HepG2 (cell line): ENCODE measurements around the gene LCA5. TPM values are rescaled to one million over a fixed set of nuclear protein-coding genes. Genes with fewer than 3 reads are reported as not detected.
A peak's percentile ranks its signal among the peaks of the same experiment; 100 is the strongest.

Experiments used
- ATF4 ChIP-seq, 2 experiments: fragments of 450-650 bp in 1 of 2; sonication (generic) in 1 of 2; formaldehyde crosslinking; IDR thresholded peaks; 2 replicates each; pipeline versions ENCODE4 v1.5.0 to v1.8.0; 2020 to 2022; ENCODE audit warnings: mild to moderate bottlenecking in 1 of 2, missing genetic modification reagents in 1 of 2
- ATM ChIP-seq: fragments of 450-650 bp; IDR thresholded peaks from 2 replicates; pipeline ENCODE4 v1.7.1; 2017; ENCODE audit warnings: mild to moderate bottlenecking, borderline replicate concordance
- CHD2 ChIP-seq: IDR thresholded peaks from 2 replicates; pipeline ENCODE4 v1.6.1; 2011; ENCODE audit warnings: low read depth, low read length, improper control_type of control experiment
- CREB1 ChIP-seq, 2 experiments: fragments of 450-650 bp in 1 of 2; IDR thresholded peaks; 2 replicates each; pipeline ENCODE4 v1.6.1; 2016 to 2017; ENCODE audit warnings: control low read depth in 1 of 2, mild to moderate bottlenecking in 1 of 2, missing compliant biosample characterization in 1 of 2, missing genetic modification characterization in 1 of 2
- DNMT1 ChIP-seq: sonication (generic); formaldehyde crosslinking; IDR thresholded peaks from 2 replicates; pipeline ENCODE4 v1.5.1; 2020; ENCODE audit warnings: mild to moderate bottlenecking, missing genetic modification reagents
- HNF4A ChIP-seq: sonication (generic); formaldehyde crosslinking; IDR thresholded peaks from 2 replicates; pipeline ENCODE4 v1.4.0; 2020; ENCODE audit warnings: missing genetic modification reagents
- MBD4 ChIP-seq: IDR thresholded peaks from 2 replicates; pipeline ENCODE4 v1.6.1; 2012; ENCODE audit warnings: low read length, inconsistent platforms, borderline replicate concordance
- NFYB ChIP-seq: sonication (generic); formaldehyde crosslinking; IDR thresholded peaks from 2 replicates; pipeline ENCODE4 v1.4.0; 2020; ENCODE audit warnings: missing genetic modification reagents
- PAWR ChIP-seq: sonication (generic); formaldehyde crosslinking; IDR thresholded peaks from 2 replicates; pipeline ENCODE4 v1.4.0; 2020; ENCODE audit warnings: missing genetic modification reagents, mild to moderate bottlenecking, borderline replicate concordance
- SOX5 ChIP-seq: IDR thresholded peaks from 2 replicates; pipeline ENCODE4 v1.6.1; 2016; ENCODE audit warnings: borderline replicate concordance
- SRSF9 ChIP-seq: fragments of 200-400 bp; formaldehyde crosslinking; IDR thresholded peaks from 2 replicates; pipeline ENCODE4 v1.6.1; 2018; ENCODE audit warnings: borderline replicate concordance, mild to moderate bottlenecking, low read depth, low read length; ENCODE audit not compliant: insufficient read depth, poor library complexity, severe bottlenecking
- ZFP37 ChIP-seq: sonication (generic); formaldehyde crosslinking; IDR thresholded peaks from 2 replicates; pipeline ENCODE4 v1.4.0; 2020; ENCODE audit warnings: missing genetic modification reagents, borderline replicate concordance
- ZFP90 ChIP-seq: sonication (generic); formaldehyde crosslinking; IDR thresholded peaks from 2 replicates; pipeline ENCODE4 v1.8.0; 2022; ENCODE audit warnings: missing genetic modification reagents, mild to moderate bottlenecking, inconsistent platforms, borderline replicate concordance
- ZMYM2 ChIP-seq: sonication (generic); formaldehyde crosslinking; IDR thresholded peaks from 2 replicates; pipeline ENCODE4 v1.8.0; 2022; ENCODE audit warnings: mild to moderate bottlenecking, missing genetic modification reagents
- ZNF20 ChIP-seq: sonication (generic); formaldehyde crosslinking; IDR thresholded peaks from 2 replicates; pipeline ENCODE4 v1.4.0; 2020; ENCODE audit warnings: mild to moderate bottlenecking, moderate library complexity, missing genetic modification reagents
- ZNF44 ChIP-seq: sonication (generic); formaldehyde crosslinking; IDR thresholded peaks from 2 replicates; pipeline ENCODE4 v1.5.1; 2020; ENCODE audit warnings: mild to moderate bottlenecking, missing genetic modification reagents
- ZNF652 ChIP-seq: IDR thresholded peaks from 2 replicates; pipeline ENCODE4 v1.6.1; 2016; ENCODE audit warnings: low read depth, borderline replicate concordance
- polyA plus RNA-seq, 8 experiments: library from polyadenylated mRNA; depleted of rRNA in 3 of 8; stranded (reverse) in 7 of 8; unstranded in 1 of 8; fragments of >200 nt; fragmentation: Illumina TruSeq in 4 of 8; extraction: Trizol in 4 of 8; gene quantifications; 2 replicates each; pipeline versions ENCODE4 v1.2.1 to v1.2.3, GENCODE V29; 2011 to 2016; ENCODE audit warnings: low read depth in 4 of 8, missing spikeins in 1 of 8, mixed read lengths in 1 of 8; ENCODE audit not compliant: insufficient read depth in 1 of 8
- total RNA-seq, 5 experiments: library from RNA; depleted of rRNA; stranded (reverse); fragments of >200 nt; fragmentation: Illumina TruSeq; extraction: Trizol; gene quantifications; 2 replicates each; pipeline ENCODE4 v1.2.3, GENCODE V29; 2016; ENCODE audit warnings: low read depth in 1 of 5
- TF ChIP-seq, protein P1 (sequence below), 2 experiments: sonication (generic) in 1 of 2; formaldehyde crosslinking in 1 of 2; IDR thresholded peaks; 2 replicates each; pipeline versions ENCODE4 v1.6.1 to v1.9.0; 2014 to 2022; ENCODE audit warnings: antibody characterized with exemption in 1 of 2, borderline replicate concordance in 1 of 2, inconsistent platforms in 1 of 2, low read depth in 1 of 2, missing genetic modification reagents in 1 of 2
- TF ChIP-seq, protein P2 (sequence below): sonication (generic); formaldehyde crosslinking; IDR thresholded peaks from 2 replicates; pipeline ENCODE4 v1.4.0; 2020; ENCODE audit warnings: mild to moderate bottlenecking, missing genetic modification reagents

Gene LCA5
- total and polyA plus RNA-seq, 2 of the 13 experiments (the other 11 are each of a cell fraction or from before 2014, with no cell fraction given): 0.84 to 4.6 TPM

DNA sequence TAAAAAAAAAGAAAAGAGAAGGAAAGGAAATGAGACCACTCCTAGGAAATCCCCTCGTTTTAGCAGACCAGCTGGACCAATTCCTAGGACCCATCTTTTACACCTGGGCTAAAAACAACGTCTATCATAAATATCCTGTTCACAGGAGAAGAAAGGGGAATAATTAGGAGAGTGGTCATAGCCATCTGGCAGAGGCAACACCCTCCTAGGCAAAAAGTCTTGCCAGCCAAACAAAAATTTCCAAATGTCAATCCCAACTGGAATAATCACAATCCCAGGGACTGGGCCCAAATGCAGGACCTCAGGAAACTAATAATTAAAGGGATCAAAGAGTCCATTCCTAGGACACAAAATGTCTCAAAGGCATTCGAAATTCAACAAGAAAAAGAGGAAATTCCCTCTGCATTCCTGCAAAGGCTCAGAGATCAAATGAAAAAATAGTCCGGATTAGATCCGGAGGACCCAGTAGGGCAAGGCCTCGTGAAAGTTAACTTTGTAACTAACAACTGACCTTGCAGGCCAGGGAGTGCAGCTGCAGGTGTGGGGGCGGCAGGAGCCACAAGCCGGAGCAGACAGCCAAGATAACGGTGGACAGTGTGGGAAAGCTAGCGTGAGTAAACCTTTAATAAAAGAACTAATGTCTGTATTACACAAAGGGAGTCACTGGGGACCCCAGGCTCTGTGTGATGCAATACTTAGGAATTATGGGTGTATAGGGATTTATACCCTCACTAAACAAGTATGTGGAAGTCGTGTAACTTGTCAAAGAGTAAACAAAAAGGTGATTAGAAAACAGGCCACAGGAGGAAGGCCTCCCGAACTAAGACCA is 11.7 kb downstream of the LCA5 start (continued):
- TF ChIP-seq CREB1 (IDR thresholded peaks at IDR 0.05) (no peak), CREB1 (CRISPR knock-in tag; IDR thresholded peaks at IDR 0.05) (peak; percentile 61; the same call in 1 of the 2 replicates), MBD4 (no peak), CHD2 (no peak), ZFP90 (CRISPR knock-in tag) (no peak), ZNF20 (no peak), ZFP37 (no peak), ATM (no peak), ATF4 (CRISPR knock-in tag; IDR thresholded peaks at IDR 0.05) (peak in 1 of 2 experiments; percentile 88; a peak in 2 of 4 replicates), ZNF44 (no peak), DNMT1 (no peak), SRSF9 (no peak), PAWR (CRISPR knock-in tag) (no peak), NFYB (CRISPR knock-in tag) (0 out of 2 replicates have a peak, but pooled peaks have one; percentile 22), ZNF652 (CRISPR knock-in tag) (peak; percentile 39; the same call in 1 of the 2 replicates), HNF4A (CRISPR knock-in tag) (peak; percentile 77), ZMYM2 (peak; percentile 68; the same call in 1 of the 2 replicates), SOX5 (CRISPR knock-in tag) (peak; percentile 54; the same call in 1 of the 2 replicates)
- TF ChIP-seq, protein P1, sequence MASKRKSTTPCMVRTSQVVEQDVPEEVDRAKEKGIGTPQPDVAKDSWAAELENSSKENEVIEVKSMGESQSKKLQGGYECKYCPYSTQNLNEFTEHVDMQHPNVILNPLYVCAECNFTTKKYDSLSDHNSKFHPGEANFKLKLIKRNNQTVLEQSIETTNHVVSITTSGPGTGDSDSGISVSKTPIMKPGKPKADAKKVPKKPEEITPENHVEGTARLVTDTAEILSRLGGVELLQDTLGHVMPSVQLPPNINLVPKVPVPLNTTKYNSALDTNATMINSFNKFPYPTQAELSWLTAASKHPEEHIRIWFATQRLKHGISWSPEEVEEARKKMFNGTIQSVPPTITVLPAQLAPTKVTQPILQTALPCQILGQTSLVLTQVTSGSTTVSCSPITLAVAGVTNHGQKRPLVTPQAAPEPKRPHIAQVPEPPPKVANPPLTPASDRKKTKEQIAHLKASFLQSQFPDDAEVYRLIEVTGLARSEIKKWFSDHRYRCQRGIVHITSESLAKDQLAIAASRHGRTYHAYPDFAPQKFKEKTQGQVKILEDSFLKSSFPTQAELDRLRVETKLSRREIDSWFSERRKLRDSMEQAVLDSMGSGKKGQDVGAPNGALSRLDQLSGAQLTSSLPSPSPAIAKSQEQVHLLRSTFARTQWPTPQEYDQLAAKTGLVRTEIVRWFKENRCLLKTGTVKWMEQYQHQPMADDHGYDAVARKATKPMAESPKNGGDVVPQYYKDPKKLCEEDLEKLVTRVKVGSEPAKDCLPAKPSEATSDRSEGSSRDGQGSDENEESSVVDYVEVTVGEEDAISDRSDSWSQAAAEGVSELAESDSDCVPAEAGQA (IDR thresholded peaks at IDR 0.05; ENCODE audit: low read depth): no peak
- TF ChIP-seq, protein P1 (CRISPR knock-in tag; IDR thresholded peaks at IDR 0.05; ENCODE audit: borderline replicate concordance): no peak
- TF ChIP-seq, protein P2, sequence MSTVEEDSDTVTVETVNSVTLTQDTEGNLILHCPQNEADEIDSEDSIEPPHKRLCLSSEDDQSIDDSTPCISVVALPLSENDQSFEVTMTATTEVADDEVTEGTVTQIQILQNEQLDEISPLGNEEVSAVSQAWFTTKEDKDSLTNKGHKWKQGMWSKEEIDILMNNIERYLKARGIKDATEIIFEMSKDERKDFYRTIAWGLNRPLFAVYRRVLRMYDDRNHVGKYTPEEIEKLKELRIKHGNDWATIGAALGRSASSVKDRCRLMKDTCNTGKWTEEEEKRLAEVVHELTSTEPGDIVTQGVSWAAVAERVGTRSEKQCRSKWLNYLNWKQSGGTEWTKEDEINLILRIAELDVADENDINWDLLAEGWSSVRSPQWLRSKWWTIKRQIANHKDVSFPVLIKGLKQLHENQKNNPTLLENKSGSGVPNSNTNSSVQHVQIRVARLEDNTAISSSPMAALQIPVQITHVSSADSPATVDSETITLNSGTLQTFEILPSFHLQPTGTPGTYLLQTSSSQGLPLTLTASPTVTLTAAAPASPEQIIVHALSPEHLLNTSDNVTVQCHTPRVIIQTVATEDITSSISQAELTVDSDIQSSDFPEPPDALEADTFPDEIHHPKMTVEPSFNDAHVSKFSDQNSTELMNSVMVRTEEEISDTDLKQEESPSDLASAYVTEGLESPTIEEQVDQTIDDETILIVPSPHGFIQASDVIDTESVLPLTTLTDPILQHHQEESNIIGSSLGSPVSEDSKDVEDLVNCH (CRISPR knock-in tag): no peak
